GM21528 (cell line): ENCODE results near the gene HDDC3.

Source experiments
- ATAC-seq: cut with Tn5 transposase; IDR thresholded peaks from one replicate; pipeline ENCODE4 v1.9.1; 2021; ENCODE audit warnings: mild to moderate bottlenecking, moderate library complexity; ENCODE audit not compliant: unreplicated experiment, low FRiP score

The HDDC3 gene

DNA sequence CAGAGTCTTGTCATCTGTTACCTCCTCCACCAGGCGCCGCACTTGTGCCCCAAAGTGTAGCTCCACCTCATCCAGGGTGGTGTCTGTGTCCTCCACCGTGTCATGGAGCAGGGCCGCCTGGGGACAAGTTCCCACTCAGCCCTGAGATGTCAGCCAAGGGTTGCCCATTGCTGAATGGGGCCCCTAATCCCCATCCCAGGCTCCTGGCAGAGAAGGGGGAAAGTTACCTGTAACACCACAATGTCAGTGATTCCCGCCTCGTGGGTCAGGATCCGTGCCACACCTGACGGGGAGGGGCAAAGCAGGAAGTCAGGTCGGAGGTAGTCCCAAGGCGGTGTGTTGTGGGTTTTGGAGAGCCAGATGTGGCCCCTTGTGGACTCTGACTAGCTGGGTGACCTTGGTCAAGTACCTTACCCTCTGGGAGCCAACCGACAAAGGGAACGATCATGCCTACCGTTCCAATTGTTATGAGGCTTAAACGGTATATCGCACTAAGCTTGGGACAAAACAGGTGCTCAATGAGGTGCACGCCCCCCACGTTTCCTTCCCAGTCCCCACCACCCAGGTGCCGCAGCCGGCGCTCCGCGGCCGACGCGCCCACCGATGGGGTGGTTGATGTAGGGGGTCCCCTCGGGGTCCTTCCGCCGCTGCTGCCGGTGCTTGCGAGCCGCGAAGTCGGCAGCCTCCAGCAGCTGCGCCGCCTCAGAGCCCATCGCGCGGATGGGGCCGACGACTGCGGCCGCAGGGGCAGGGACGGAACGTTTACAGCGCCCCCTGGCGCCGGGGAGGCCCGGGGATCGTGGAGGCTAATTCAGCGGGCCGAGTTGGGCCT, at the start of gene HDDC3:
HDDC3 (minus strand) TSS at position 722 of the 832 bp plus-strand sequence; CDS start at position 713, 9 bp downstream.
- ATAC-seq = peak; percentile 49

DNA sequence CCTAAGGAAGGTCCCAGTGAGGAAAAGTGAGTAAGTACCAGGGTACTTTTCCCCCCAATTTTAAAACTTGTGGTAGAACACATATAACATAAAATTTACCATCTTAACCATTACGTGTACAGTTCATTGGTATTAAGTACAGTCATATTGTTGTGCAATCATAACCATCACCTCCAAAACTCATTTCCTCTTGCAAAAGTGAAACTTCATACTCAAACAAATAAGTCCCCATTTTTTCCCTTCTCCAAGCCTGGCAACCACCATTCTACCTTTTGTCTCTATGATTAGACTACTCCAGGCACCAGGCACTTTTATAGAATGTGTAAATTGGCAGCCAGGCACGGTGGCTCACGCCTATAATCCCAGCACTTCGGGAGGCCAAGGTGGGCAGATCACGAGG, 49.8 kb upstream of the HDDC3 start:
- peak; percentile 35 for ATAC-seq

- ATAC-seq = peak; percentile 77
These were observed 49.3 kb upstream of the HDDC3 start for GRCh38 chr15:90981681-90982080.

- ATAC-seq = no peak
These were observed 47.2 kb upstream of the HDDC3 start for GRCh38 chr15:90979582-90979981.

DNA sequence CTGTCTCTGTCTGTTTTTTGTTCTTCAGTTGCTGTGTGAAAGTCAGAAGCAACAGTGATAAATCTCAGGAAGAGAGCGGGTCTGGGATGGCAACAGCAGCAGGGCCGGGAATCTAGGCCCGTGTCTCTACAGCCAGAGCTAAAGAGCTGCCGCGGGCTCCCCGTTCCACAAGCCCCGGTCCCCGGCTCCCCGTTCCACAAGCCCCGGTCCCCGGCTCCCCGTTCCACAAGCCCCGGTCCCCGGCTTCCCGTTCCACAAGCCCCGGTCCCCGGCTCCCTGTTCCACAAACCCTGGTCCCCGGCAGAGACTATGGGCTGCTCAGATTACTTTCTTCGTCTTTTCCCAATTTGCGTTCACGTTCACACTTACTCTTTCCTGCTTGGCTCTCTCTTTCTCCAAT, 41.9 kb upstream of the HDDC3 start:
- ATAC-seq = no peak

GRCh38 chr15:90972133-90972532, 39.8 kb upstream of the HDDC3 start:
- ATAC-seq = no peak

- ATAC-seq = no peak
These were observed 37.9 kb upstream of the HDDC3 start for GRCh38 chr15:90970274-90970673.

GRCh38 chr15:90968434-90968833, 36.1 kb upstream of the HDDC3 start:
- ATAC-seq = no peak

DNA sequence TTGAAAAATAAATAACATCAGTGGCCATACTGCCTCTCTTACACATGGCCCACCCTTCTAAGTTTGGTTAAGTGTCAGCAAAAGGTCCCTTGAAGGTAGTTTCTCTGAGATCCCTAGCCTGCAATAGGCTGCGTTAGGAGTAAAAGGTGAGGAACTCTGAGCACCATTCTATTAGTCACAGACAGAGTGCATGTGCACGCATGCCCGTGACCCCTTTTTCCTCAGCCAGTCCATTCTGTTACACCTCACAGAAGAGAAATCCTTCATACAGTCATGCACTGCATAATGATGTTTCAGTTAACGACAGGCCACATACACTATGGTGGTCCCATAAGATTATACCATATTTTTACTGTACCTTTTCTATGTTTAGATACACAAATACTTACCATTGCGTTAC, 34.9 kb upstream of the HDDC3 start:
- no peak for ATAC-seq

DNA sequence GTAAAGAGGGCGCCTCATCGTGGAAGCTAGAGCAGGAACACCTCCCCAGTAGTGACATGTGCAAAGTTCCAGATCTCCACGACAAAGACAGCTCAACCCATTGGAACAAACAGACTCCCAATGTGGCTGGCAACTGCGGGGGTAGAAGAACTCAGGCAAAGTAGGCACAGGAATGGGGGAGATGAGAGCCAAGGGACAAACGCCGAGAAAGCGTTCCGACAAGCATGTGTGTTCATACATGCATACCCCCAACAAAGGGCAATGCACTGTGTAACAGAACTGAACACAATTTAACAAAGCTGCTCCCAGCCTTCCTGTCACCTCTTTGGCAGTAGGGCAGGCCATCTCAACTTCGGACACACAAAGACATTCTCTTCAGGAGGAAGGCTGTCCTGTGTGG, 33.9 kb upstream of the HDDC3 start:
- ATAC-seq = no peak

DNA sequence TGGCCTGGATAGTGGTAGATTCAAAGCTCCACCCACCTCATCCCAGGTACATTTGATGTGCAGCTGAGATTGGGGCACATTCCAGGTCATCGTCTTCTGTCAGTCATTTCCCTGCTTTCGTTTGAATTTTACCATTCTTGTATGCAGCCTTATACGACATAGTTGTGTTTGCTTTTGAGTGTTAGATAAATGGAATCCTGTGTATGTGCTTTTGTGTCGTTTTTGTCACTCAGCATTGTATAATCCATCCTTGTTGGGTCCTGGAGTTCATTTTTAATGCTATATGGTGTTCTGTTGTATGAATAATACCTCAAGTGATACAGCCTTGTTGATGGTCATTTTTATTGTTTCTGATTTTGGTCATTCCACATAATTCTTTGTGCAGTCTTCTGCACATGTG, 29.7 kb upstream of the HDDC3 start:
- no peak for ATAC-seq

DNA sequence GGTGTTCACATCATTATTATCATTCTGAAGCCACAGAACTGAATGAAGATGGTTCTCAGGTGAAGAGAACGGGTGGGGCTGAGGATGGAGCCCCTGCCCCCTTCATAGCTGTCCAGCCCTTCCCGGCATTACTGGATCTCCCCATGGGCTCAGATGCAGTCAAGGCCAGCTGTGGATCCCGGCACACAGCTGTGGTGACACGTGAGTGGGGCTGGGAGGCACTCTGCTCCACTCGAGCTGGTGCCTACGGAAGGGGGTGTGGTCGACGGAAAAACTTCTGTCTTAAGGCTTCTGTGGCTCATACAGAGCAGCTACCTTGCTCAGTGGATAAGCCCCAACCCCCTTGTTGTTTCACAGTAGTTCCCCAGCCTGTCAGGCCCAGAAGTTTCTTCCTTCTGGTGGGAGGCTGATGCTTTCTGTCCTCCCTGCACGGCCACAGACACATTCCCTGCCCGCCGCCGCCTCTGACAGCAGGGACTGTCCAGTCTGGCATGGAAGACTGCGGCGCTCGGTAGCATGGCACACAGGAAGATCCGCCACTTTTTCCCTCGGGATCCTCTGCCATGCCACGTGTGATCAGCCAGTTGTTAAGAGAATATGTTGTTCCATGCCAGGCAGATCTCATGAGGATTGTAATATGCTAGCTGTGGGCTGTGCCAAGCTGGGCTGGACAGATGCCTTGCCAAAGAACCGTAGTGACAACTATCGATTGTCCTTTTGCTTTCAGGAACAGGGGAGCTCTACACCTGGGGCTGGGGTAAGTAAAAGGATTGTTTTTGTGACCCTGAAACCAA, 28.1 kb upstream of the HDDC3 start:
- ATAC-seq = no peak

GRCh38 chr15:90959894-90960293, 27.5 kb upstream of the HDDC3 start:
- ATAC-seq = no peak

DNA sequence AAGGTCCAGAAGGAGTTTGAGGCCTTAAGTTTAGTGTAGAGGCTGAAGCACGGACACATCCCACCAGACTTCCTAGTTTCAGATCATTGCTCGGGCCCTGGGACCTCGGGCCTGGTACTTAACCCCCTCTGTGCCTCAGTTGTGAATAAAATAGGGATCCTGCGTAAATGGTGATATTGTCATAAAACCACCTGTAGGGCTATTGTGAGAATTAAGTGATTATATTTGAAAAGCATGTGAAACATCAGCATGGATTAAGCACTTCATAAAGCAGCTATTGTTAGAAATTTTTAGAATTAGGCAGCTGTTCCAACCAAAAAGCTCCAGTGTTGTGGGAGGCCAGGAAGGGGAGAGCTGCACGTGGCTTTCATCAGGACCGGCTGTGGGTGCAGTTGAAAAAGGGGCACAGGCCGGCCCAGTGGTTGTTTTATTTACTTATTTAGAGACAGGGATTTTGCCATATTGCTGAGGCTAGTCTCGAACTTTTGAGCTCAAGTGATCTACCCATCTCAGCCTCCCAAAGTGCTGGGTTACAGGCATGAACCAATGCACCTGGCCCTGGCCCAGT, 26.8 kb upstream of the HDDC3 start:
- no peak for ATAC-seq

DNA sequence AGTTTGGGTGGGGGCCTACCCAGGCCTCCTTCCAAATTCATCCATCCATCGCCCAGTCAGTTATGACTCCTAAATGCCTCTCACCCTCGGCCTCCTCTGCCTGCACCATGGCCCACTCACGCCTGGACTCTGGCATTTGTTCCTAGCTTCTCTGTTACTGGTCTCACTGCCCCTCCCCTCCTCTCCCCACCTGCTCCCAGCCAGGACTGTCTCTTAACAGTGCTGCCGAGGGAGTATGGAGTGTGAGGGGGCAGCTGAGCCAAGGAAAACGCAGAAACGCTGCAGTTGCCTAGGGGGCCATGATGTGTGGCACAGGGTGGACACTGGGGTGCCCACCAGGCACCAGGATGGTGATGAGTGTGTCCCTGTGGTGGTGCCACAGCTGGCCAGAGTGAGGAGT, 25.4 kb upstream of the HDDC3 start:
- ATAC-seq = no peak

DNA sequence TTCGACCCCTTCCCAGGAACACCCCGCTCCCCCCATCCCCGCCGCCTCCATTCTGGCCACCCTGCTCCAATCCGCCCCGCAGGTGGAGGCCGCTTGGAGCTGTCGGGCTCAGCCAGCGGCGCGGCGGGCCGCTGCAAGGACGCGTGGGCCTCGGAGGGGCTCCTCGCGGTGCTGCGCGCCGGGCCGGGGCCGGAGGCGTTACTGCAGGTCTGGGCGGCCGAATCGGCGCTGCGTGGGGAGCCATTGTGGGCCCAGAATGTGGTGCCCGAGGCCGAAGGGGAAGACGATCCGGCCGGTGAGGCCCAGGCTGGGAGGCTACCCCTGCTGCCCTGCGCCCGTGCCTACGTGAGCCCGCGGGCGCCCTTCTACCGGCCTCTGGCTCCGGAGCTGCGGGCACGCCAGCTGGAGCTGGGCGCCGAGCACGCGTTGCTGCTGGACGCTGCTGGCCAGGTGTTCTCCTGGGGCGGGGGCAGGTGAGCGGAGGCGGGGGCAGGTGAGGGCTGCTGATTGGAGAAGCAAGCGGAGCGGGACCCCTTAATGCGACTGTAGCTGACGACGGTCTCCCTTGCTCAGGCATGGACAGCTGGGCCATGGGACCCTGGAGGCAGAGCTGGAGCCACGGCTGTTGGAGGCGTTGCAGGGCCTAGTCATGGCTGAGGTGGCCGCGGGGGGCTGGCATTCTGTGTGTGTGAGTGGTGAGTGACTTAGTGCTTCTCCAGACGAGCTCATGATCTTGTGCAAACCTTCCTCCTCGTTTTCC, 24.9 kb upstream of the HDDC3 start:
- ATAC-seq = no peak

- no peak for ATAC-seq
These were observed 24.1 kb upstream of the HDDC3 start for GRCh38 chr15:90956274-90957030.

DNA sequence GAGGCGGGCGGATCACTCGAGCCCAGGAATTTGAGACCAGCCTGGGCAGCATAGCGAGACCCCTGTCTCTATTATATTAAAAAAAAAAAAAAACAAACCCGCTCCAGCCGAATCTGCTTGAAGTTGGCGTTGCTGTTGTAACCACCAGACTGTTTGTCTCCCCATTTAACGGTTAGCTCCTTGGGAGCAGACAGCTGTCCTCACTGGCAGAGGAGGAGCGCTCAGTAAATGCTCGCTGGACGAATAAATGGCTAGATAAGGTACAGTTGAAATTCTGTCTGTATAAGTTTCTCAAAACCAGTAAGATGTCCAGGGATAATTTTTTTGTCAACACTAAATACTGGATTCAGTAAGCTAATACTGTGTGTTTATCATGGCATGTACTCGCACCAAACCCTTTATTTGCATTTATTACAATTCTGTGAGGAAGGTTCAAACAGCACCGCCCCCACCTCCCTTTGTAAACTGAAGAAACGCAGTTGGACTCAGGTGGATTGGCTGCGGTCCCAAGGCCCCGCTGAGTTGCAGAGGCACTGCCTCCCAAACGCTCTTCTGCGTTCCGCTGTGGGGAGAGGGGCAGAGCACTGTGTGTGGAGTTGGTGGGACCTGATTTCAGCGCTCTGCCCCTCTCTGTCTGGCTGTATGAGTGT, 23.4 kb upstream of the HDDC3 start:
- no peak for ATAC-seq
